Testis (tissue), 2 donors: Measurements from ENCODE around the gene LMNTD2.

Experiments used
- POLR2A ChIP-seq: fragments of 450-650 bp; IDR thresholded peaks from one replicate; pipeline ENCODE4 v1.6.1; 2017; ENCODE audit warnings: antibody characterized with exemption, mild to moderate bottlenecking, moderate library complexity
- TF ChIP-seq, protein P1 (sequence below), 3 experiments: fragments of 450-650 bp in 2 of 3; fragments of 200-600 bp in 1 of 3; sonication (generic) in 1 of 3; IDR thresholded peaks; one replicate each; pipeline ENCODE4 v1.5.1; 2016 to 2019; ENCODE audit warnings: antibody characterized with exemption in 3 of 3, mild to moderate bottlenecking in 2 of 3, moderate library complexity in 1 of 3

DNA sequence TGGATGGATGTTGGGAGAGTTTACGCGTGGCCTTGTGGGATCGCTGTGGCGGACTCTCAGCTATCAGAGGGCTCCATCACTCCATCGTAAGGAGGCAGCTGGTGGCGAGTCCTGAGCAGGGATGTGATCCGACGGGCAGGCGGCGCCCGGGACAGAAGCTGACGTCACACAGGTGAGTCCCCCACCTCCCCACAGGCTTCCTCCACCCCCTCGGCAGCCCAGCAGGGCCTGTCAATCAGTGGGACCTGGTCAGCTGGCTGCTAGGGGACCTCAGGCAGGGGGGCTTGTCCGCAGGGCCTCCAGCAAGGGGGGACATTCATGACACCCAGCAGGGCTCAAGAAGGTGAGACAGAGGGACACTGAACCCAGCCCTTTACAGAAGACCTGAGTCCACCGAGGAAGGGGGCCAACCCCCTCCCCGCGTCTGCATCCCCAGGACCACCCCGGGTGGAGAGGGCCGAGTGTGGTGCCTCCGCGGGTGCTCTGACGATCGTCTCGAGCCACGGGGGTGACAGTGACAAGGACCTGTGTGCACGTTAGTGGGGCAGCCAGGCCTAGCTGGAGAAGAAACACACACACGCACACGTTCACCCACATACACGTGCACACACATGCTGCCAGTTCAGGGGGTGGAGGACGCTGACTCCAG lies 32.2 kb downstream of the LMNTD2 start:
- TF ChIP-seq, protein P1, sequence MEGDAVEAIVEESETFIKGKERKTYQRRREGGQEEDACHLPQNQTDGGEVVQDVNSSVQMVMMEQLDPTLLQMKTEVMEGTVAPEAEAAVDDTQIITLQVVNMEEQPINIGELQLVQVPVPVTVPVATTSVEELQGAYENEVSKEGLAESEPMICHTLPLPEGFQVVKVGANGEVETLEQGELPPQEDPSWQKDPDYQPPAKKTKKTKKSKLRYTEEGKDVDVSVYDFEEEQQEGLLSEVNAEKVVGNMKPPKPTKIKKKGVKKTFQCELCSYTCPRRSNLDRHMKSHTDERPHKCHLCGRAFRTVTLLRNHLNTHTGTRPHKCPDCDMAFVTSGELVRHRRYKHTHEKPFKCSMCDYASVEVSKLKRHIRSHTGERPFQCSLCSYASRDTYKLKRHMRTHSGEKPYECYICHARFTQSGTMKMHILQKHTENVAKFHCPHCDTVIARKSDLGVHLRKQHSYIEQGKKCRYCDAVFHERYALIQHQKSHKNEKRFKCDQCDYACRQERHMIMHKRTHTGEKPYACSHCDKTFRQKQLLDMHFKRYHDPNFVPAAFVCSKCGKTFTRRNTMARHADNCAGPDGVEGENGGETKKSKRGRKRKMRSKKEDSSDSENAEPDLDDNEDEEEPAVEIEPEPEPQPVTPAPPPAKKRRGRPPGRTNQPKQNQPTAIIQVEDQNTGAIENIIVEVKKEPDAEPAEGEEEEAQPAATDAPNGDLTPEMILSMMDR (IDR thresholded peaks at IDR 0.05): no peak
- TF ChIP-seq POLR2A: no peak
